Activated naive CD8-positive, alpha-beta T cell treated with anti-CD3 and anti-CD28 coated beads, Interleukin-2, amount 50 U/mL, for 24 hours (primary cell): Measurements from ENCODE around the gene SLK.

Source experiments
- ATAC-seq: fragments of 150-1000 bp; cut with Tn5 transposase; one replicate; pipeline ENCODE4 v1.10.0; 2021
- DNase-seq: peaks from one replicate; pipeline ENCODE4 v3.0.0; 2021
- H3K27ac Mint-ChIP-seq: one replicate; pipeline ENCODE4 v1.8.0; 2021; ENCODE audit warnings: mild to moderate bottlenecking, mixed read lengths
- H3K27me3 Mint-ChIP-seq: one replicate; pipeline ENCODE4 v1.8.0; 2021; ENCODE audit warnings: mixed read lengths
- H3K36me3 Mint-ChIP-seq: one replicate; pipeline ENCODE4 v1.8.0; 2021; ENCODE audit warnings: low read depth, mixed read lengths
- H3K4me1 Mint-ChIP-seq: one replicate; pipeline ENCODE4 v1.8.0; 2021; ENCODE audit warnings: mixed read lengths
- H3K4me3 Mint-ChIP-seq: one replicate; pipeline ENCODE4 v1.8.0; 2021; ENCODE audit warnings: mild to moderate bottlenecking, moderate library complexity, mixed read lengths
- H3K9me3 Mint-ChIP-seq: one replicate; pipeline ENCODE4 v1.8.0; 2021; ENCODE audit warnings: mixed read lengths

SLK gene

DNA sequence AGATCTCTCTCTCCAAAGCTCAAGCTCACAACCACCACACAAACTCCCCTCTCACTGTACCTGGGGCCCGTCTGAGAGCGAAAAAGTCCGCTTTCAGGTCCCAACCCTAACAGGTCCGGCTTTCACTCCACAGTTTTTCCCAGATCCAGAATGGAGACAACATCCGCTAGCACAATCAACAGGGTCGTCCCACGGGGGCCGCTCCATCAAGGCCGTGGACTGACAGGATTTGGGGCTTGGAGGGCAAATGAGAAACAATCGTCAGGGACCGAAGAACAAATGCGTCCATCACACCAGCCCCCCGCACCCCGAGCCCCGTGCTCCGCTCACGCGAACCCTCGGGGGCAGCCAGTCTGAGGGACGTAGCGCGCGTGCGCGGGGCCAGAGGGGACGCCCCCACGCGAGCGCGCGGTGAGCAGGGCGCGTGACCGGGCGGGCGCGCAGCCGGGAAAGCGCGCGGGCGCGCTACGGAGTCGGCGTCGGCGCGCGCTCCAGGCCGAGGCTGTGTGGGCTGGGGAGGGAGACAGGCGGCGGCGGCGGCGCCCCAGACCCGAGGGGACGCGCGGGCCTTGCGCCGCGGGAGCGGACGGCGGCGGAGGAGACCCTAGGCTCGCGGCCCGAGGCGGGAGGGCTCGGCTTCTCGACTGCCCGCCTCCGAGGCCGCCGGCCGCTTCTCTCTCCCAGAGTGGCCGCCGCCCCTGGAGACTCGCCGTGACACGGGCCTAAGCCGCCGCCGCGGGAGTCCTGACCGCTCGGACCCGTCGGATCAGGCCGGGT is at the start of gene SLK:
Gene SLK (plus strand): TSS at position 470 of the 777 bp plus-strand sequence. CDS start 606 bp downstream, outside the sequence.
- H3K27me3 Mint-ChIP-seq, result no peaks in the 10 kb centered on the region
- peaks cover 2% of the 10 kb centered on the region for H3K36me3 Mint-ChIP-seq
- H3K27ac Mint-ChIP-seq, result peak within 1 kb of the TSS; percentile 92
- peak; percentile 85 for ATAC-seq
- peak; percentile 86 for DNase-seq
- peak within 1 kb of the TSS; percentile 99 for H3K4me3 Mint-ChIP-seq
- H3K9me3 Mint-ChIP-seq, result no peaks in the 10 kb centered on the region
- H3K4me1 Mint-ChIP-seq, result peaks cover 43% of the 10 kb centered on the region

DNA sequence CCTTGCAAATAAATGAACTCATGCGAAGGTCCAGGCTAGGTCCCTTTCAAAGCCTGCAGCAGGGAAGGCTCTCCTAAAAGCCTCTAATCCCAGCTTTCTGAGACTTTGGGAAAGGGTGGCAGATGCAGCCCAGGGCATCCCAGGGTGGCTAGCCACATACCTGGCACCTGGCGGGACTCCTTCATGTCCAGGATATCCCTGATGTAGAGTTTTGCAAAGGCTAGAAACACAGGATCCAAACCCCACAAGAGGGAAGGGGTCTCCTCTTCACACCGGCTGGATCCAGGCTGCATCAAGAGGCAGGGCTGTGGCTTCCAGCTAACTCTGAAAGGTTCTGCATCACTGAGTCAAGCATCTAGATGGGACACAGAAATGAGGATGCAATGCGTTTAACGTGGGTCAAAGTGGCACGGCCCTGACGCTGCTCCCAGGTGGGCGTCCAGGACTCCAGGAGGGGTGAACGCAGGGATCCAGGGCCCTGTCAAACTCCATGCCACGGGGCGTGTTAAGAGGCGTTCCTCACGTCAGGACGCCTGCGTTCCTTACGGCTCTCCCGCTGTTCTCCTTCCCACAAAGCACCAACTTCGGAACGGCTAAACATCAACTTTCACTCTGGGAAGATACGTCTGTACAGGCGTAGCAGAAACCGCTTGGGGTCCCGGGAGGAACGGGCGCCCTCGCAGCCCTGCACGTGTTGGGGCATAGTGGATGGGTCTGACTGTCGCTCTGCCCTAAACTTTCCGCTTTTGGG is 49.5 kb upstream of the SLK start:
- Mint-ChIP-seq H3K9me3 (peaks cover 9% of the 10 kb centered on the region), H3K4me1 (peaks cover 46% of the 10 kb centered on the region), H3K27me3 (no peaks in the 10 kb centered on the region), H3K27ac (peak overlapping the region; percentile 96), H3K4me3 (peak overlapping the region; percentile 96), H3K36me3 (peaks cover 21% of the 10 kb centered on the region)
- ATAC-seq (peak; percentile 20), DNase-seq (peak; percentile 49)

GRCh38 chr10:103918053-103918846 is 48.7 kb upstream of the SLK start, which contains the start of gene STN1:
TSS of gene STN1 (minus strand) at chr10:103918184. CDS start at chr10:103917594, 590 bp downstream.
- Mint-ChIP-seq H3K27ac (peak within 1 kb of the TSS; percentile 96), H3K4me1 (peaks cover 38% of the 10 kb centered on the region)

GRCh38 chr10:103919648-103920025 is 47.3 kb upstream of the SLK start:
- Mint-ChIP-seq H3K36me3 (peaks cover 15% of the 10 kb centered on the region), H3K9me3 (peaks cover 9% of the 10 kb centered on the region), H3K4me3 (no peak overlapping the region), H3K4me1 (peaks cover 31% of the 10 kb centered on the region), H3K27ac (no peak overlapping the region), H3K27me3 (no peaks in the 10 kb centered on the region)
- ATAC-seq, result no peak
- no peak for DNase-seq

More at GRCh38 chr10:103918053-103918846, 48.7 kb upstream of the SLK start, which contains the start of gene STN1:
- Mint-ChIP-seq H3K27me3 (no peaks in the 10 kb centered on the region), H3K4me3 (peak within 1 kb of the TSS; percentile 96), H3K36me3 (peaks cover 19% of the 10 kb centered on the region), H3K9me3 (peaks cover 9% of the 10 kb centered on the region)
- ATAC-seq (peak; percentile 92), DNase-seq (peak; percentile 95)

DNA sequence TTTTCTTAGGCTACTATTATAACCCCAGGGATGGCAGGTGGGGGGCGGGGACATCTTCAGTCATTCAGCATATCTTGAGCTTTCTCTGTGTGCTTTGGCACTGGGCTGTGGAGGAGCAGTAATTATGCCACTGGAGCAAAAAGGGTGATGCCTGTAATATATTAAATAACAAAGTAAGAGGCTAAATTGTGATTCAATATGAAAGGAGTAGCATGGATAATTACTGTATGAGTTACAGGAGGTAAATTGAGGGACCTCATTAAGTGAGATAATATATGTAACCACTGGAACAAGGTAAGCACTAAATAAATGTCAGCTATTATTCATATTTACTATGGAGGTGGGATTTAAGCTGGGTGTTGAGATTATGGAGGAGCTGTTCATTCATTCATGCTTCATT is 45.7 kb upstream of the SLK start:
- Mint-ChIP-seq H3K4me3 (no peak overlapping the region), H3K36me3 (peaks cover under 1% of the 10 kb centered on the region), H3K27me3 (no peaks in the 10 kb centered on the region), H3K4me1 (peaks cover 15% of the 10 kb centered on the region), H3K9me3 (no peaks in the 10 kb centered on the region), H3K27ac (no peak overlapping the region)
- ATAC-seq (no peak), DNase-seq (no peak)

DNA sequence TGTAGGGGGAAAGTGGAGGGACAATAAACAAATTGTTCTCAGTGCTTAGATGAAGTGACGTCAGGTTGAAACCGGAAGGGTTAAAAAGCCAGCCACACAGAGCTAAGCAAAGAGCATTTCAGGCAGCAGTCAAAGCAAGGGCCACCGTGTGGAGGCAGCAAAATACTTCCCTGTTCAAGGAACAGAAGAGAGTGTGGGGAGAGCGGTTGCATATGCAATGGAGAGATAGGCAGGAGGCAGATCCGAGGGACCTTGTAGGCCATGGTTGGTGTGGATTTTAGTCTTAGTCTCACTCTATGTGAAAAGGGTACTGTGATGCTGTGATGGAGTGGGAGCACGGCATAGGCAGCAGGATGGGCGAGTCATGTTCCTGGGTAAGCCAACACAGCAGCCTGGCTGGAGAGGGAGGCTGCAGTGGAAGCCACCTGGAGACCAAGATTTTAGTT is 45.2 kb upstream of the SLK start:
- H3K27ac Mint-ChIP-seq, result no peak overlapping the region
- H3K4me3 Mint-ChIP-seq, result no peak overlapping the region
- H3K27me3 Mint-ChIP-seq, result no peaks in the 10 kb centered on the region
- no peaks in the 10 kb centered on the region for H3K36me3 Mint-ChIP-seq
- H3K9me3 Mint-ChIP-seq, result no peaks in the 10 kb centered on the region
- no peak for ATAC-seq
- peaks cover 11% of the 10 kb centered on the region for H3K4me1 Mint-ChIP-seq
- no peak for DNase-seq

- Mint-ChIP-seq H3K36me3 (no peaks in the 10 kb centered on the region), H3K27ac (no peak overlapping the region), H3K4me3 (no peak overlapping the region), H3K9me3 (no peaks in the 10 kb centered on the region), H3K27me3 (no peaks in the 10 kb centered on the region), H3K4me1 (peaks cover 9% of the 10 kb centered on the region)
- DNase-seq, result no peak
- ATAC-seq, result no peak
Measured at GRCh38 chr10:103922659-103923058, 44.3 kb upstream of the SLK start.

GRCh38 chr10:103923502-103923901 is 43.4 kb upstream of the SLK start:
- Mint-ChIP-seq H3K27ac (no peak overlapping the region), H3K9me3 (no peaks in the 10 kb centered on the region), H3K36me3 (no peaks in the 10 kb centered on the region), H3K4me3 (no peak overlapping the region), H3K4me1 (peaks cover 8% of the 10 kb centered on the region), H3K27me3 (no peaks in the 10 kb centered on the region)
- no peak for ATAC-seq
- DNase-seq, result no peak

DNA sequence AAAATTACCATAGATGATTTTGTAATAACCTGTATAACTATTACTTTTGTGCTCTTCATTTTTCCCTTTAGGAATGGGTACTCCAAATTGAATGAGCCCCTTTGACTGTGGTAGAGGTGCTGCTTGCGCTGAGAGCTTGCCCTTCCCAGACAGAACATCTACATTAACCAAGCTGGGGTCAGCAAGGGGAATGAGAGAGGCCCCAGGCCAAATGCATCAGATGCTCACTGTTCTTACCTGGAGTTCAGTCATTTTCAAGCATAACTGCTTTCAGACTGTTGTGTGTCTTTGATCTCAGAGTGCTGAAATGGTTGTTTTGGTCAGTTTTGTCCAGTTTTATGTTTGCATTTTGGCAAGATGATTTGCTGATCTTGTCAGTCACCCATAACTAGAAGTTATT is 41.3 kb upstream of the SLK start:
- DNase-seq, result no peak
- Mint-ChIP-seq H3K4me1 (no peaks in the 10 kb centered on the region), H3K27ac (no peak overlapping the region), H3K27me3 (no peaks in the 10 kb centered on the region), H3K36me3 (no peaks in the 10 kb centered on the region), H3K4me3 (no peak overlapping the region), H3K9me3 (no peaks in the 10 kb centered on the region)
- no peak for ATAC-seq

DNA sequence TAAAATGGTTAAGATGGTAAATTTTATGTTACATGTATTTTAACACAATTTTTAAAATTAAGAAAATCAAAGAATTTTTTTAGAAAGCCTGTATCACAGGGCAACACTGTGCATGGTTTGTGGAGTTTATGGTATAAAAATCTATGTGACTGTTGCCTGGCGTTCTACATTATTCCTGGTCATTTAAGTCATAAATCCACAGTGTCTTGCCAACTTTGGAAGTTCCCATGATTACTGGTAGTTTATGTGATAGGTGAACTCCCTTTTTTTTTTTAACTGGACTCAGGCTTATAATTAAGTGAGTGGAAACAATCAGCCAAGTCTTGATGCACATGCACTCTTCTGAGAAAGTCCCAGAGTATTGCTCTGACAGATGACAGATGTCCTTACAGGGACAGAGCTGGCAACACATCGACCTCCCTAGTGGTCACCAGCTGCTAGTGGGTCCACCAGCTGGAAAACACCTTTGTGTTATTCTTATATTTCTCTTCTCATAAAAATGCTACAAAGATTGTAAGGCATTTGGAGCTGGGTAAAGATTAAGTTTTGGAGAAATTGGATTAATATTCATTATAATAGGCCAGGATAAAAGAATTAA is 40.1 kb upstream of the SLK start:
- no peaks in the 10 kb centered on the region for H3K9me3 Mint-ChIP-seq

GRCh38 chr10:103928784-103929183 is 38.2 kb upstream of the SLK start:
- no peaks in the 10 kb centered on the region for H3K4me1 Mint-ChIP-seq
- no peaks in the 10 kb centered on the region for H3K36me3 Mint-ChIP-seq
- no peaks in the 10 kb centered on the region for H3K9me3 Mint-ChIP-seq
- ATAC-seq (no peak), DNase-seq (no peak)
- H3K27me3 Mint-ChIP-seq, result no peaks in the 10 kb centered on the region
- H3K4me3 Mint-ChIP-seq, result no peak overlapping the region
- no peak overlapping the region for H3K27ac Mint-ChIP-seq

More for the DNA sequence above, 40.1 kb upstream of the SLK start:
- ATAC-seq (no peak), DNase-seq (no peak)
- Mint-ChIP-seq H3K4me3 (no peak overlapping the region), H3K4me1 (no peaks in the 10 kb centered on the region), H3K27ac (no peak overlapping the region), H3K27me3 (no peaks in the 10 kb centered on the region), H3K36me3 (no peaks in the 10 kb centered on the region)

- no peaks in the 10 kb centered on the region for H3K4me1 Mint-ChIP-seq
- DNase-seq, result no peak
Measured at GRCh38 chr10:103929381-103929921, 37.5 kb upstream of the SLK start.

GRCh38 chr10:103930449-103930848 is 36.5 kb upstream of the SLK start:
- no peaks in the 10 kb centered on the region for H3K4me1 Mint-ChIP-seq
- no peak overlapping the region for H3K27ac Mint-ChIP-seq
- no peaks in the 10 kb centered on the region for H3K9me3 Mint-ChIP-seq
- H3K4me3 Mint-ChIP-seq, result no peak overlapping the region
- no peak for DNase-seq
- H3K27me3 Mint-ChIP-seq, result no peaks in the 10 kb centered on the region
- H3K36me3 Mint-ChIP-seq, result no peaks in the 10 kb centered on the region
- ATAC-seq, result no peak

More at GRCh38 chr10:103929381-103929921, 37.5 kb upstream of the SLK start:
- no peaks in the 10 kb centered on the region for H3K9me3 Mint-ChIP-seq
- no peak overlapping the region for H3K4me3 Mint-ChIP-seq
- ATAC-seq, result no peak
- H3K27ac Mint-ChIP-seq, result no peak overlapping the region
- H3K27me3 Mint-ChIP-seq, result no peaks in the 10 kb centered on the region
- H3K36me3 Mint-ChIP-seq, result no peaks in the 10 kb centered on the region

GRCh38 chr10:103930881-103931280 is 36.1 kb upstream of the SLK start:
- DNase-seq, result no peak
- Mint-ChIP-seq H3K27me3 (no peaks in the 10 kb centered on the region), H3K4me3 (no peak overlapping the region), H3K36me3 (no peaks in the 10 kb centered on the region), H3K4me1 (no peaks in the 10 kb centered on the region), H3K27ac (no peak overlapping the region), H3K9me3 (no peaks in the 10 kb centered on the region)
- ATAC-seq, result no peak
